GM19238 (cell line): ENCODE measurements around the gene UBL7.
"Not testable (repeated sequence)": the region's sequence is repeated elsewhere in the genome, so short reads cannot be mapped to it uniquely, and the experiment has no call there.

Experiments used
- DNase-seq: peaks from one replicate; pipeline ENCODE4 v3.0.0; 2011; ENCODE audit warnings: low spot score; ENCODE audit not compliant: insufficient read length

UBL7 gene

GRCh38 chr15:74460871-74461846, at the start of gene UBL7:
TSS of gene UBL7 (minus strand) at chr15:74461160. CDS start at chr15:74458867, 2,293 bp downstream.
- DNase-seq, result peak; percentile 87

DNA sequence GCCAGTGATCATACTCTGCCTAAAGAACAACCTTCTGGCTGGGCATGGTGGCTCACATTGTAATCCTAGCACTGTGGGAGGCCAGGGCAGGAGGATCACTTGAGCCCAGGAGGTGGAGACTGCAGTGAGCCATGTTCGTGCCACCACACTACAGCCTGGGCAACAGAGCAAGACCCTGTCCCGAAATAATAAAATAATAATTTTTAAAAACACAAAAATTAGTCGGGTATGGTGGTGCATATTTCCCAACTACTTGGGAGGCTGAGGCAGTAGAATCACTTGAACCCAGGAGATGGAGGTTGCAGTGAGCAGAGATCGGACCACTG, 45.5 kb upstream of the UBL7 start:
- DNase-seq, result no peak

- no peak for DNase-seq
These were observed 45.0 kb upstream of the UBL7 start for GRCh38 chr15:74505837-74506514.

- DNase-seq, result no peak
These were observed 43.9 kb upstream of the UBL7 start for GRCh38 chr15:74504836-74505235.

DNA sequence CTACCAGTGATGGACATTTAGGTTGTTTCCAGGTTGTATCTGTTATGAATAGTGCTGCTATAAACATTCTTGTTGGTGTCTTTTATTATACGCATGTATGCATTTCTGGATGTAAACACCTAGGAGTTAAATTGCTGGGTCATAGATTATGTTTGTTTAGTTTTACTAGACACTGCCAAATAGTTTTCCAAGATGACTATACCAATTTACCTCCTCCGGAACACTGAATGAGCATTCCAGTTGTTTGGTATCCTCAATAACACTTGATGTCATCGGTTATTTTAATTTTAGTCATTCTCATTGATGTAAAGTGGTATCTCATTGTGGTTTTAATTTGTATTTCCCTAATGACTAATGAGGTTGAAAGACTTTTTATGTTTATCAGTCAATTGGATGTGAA, 43.5 kb upstream of the UBL7 start:
- DNase-seq, result no peak

GRCh38 chr15:74502301-74502700, 41.3 kb upstream of the UBL7 start:
- no peak for DNase-seq

GRCh38 chr15:74500401-74500800, 39.4 kb upstream of the UBL7 start:
- no peak for DNase-seq

DNA sequence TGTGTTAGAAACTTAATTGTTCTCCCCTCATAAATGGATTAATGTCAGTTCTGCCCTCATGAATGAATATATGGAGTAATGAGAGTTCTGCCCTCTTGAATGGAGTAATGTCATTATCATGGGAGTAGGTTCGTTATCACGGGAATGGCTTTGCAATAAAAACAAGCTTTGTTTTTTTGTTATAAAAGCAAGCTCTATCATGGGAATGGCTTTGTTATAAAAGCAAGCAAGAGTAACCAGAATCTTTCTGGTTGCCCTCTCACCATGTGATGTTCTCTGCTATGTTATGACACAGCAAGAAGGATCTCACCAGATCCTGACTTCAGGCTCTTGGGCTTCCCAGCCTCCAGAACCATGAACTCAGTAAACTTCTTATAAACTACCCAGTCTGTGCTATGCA, 38.4 kb upstream of the UBL7 start:
- DNase-seq, result no peak

DNA sequence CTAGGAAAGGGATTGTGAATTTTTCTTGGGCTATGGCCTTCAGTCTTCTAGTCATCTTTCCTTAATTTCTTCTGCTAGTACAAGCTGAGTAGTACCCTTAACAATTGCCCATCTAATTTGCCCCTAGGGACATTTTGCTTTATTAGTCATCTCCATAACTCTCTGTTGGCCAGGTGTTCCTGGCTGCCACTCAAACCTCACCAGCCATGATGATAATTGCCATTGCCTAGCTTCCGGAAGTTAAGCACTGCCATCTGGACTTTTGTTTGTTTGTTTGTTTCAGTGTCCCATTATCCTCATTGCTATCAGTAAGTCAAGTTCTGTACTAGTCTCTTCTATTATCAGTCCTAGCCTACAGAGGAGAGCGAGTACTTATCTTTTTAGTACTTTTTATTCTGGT, 36.6 kb upstream of the UBL7 start:
- DNase-seq, result no peak

DNA sequence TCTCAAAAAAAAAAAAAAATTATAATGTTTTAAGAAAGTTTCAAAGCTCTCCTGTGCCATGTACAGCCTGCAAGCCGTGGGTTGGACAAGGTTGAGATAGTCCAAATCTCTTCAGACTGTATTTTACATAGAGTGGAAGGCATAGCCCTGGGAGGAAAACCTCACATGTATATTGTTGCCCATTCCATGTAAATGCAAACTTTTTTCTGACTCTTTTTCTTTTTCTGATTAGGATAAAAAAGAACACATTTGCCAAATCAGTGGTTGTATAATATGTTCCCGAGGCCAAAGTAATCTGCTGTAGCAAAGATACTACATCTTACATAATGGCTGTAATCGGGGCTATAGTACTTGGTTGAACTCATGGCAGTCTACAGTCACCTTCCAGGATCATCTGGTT, 35.7 kb upstream of the UBL7 start:
- no peak for DNase-seq

DNA sequence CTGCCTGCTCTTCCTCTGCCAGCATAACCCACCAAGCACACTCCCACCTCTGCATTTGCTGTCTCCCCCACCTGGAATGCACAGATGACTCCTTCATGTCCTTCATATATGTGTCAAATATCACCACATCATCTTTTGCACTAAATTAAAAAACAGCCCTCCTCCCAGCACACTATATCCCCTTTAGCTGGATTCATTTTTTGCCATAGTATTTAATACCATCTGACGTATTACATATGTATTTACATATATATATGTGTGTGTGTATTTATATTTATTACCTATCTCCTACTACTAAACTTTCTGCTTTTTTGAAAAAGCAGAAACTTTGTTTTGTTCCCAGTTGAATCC, 29.4 kb upstream of the UBL7 start:
- DNase-seq, result no peak

GRCh38 chr15:74489518-74490338, 28.8 kb upstream of the UBL7 start:
- DNase-seq, result peak; percentile 75

GRCh38 chr15:74488776-74489175, 27.8 kb upstream of the UBL7 start:
- no peak for DNase-seq

DNA sequence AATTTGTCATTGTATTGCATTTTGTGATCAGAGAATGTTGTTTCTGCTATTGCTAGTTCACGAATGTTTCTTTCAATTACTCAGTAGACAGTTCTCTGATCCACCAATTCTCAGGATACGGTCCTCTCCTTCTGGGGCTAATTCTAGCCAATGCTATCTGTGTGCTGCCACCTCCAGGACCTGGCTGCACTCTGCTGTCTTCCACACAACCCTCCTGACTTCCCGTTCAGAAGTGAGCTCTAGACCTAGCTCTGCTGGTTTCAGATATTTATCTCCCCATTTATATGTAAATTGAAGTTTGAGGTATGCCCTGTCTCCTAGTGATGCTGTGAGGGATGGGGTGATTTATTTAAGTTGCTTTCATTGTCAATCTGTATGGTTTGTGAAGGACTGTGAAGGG, 21.7 kb upstream of the UBL7 start:
- DNase-seq, result no peak

GRCh38 chr15:74480364-74480763, 19.4 kb upstream of the UBL7 start:
- DNase-seq, result not testable (repeated sequence)

DNA sequence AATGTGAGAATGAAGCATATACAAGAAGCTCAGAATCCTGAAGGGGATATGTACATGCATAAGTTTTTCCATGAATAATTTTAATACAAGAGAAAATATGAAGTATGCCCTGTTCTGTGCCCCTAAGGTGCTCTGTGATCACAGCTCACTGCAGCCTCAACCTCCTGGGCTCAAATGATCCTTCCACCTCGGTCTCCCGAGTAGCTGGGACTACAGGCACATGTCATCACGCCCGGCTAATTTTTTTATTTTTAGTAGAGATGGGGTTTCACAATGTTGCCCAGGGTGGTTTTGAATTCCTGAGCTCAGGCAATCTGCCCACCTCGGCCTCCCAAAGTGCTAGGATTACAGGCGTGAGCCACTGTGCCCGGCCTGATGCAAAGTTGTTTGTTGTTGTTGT, 10.7 kb upstream of the UBL7 start:
- not testable (repeated sequence) for DNase-seq

DNA sequence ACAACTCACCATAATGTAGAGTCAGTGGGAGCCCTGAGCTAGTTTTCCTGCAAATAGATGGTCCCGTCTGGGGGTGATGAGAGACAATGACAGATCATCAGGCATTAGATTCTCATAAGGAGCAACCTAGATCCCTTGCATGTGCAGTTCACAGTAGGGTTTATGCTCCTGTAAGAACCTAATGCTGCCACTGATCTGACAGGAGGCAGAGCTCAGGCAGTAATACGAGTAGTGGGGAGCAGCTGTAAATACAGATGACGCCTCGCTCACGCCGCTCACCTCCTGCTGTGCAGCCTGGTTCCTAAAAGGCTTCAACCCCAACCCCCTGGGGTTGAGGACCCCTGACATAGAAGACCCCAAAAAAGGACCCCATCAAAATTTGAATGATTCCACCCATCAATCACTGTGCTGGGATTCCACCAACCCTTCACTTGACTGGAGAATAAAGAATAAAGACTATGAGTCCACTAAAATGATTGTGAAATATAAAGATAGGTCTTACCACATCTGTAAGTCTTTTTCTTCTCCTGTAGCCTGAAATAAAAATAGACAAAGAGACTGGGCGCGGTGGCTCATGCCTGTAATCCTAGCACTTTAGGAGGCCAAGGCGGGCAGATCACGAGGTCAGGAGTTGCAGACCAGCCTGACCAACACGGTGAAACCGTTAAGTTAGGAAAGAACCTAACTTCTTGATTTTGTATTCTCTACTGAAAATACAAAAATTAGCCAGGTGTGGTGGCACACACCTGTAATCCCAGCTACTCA, 9.9 kb upstream of the UBL7 start:
- no peak for DNase-seq

GRCh38 chr15:74468341-74469032, 7.5 kb upstream of the UBL7 start:
- DNase-seq, result no peak

GRCh38 chr15:74466570-74466969, 5.6 kb upstream of the UBL7 start:
- no peak for DNase-seq

GRCh38 chr15:74464897-74465296, 3.9 kb upstream of the UBL7 start:
- no peak for DNase-seq

GRCh38 chr15:74464216-74464615, 3.3 kb upstream of the UBL7 start:
- no peak for DNase-seq
